OCI-LY1 (cell line): Measurements from ENCODE around the gene RSL1D1.

Source experiments
- H2AFZ ChIP-seq: fragments of 200-600 bp; sonication (generic), shearing (Covaris generic); 2 replicates; pipeline ENCODE4 v1.6.0; 2014; ENCODE audit warnings: antibody characterized with exemption, mild to moderate bottlenecking, low read length
- H3F3A ChIP-seq: fragments of 200-600 bp; sonication (generic), shearing (Covaris generic); 2 replicates; pipeline ENCODE4 v1.6.0; 2014; ENCODE audit warnings: mild to moderate bottlenecking, antibody characterized with exemption, low read length, moderate library complexity; ENCODE audit not compliant: insufficient read depth
- H3K27ac ChIP-seq: fragments of 200-600 bp; sonication (generic); 2 replicates; pipeline ENCODE4 v1.5.1; 2014; ENCODE audit warnings: low read length, mixed run types, mild to moderate bottlenecking, low read depth; ENCODE audit not compliant: poor library complexity, severe bottlenecking
- H3K27me3 ChIP-seq: fragments of 200-600 bp; sonication (generic); 2 replicates; pipeline ENCODE4 v1.6.0; 2014; ENCODE audit warnings: antibody characterized with exemption, mild to moderate bottlenecking, low read length, moderate library complexity; ENCODE audit not compliant: insufficient read depth
- H3K36me3 ChIP-seq: fragments of 200-600 bp; sonication (generic); 2 replicates; pipeline ENCODE4 v1.6.1; 2014; ENCODE audit warnings: mild to moderate bottlenecking, antibody characterized with exemption, low read length, moderate library complexity, mixed read lengths; ENCODE audit not compliant: insufficient read depth
- H3K4me1 ChIP-seq: fragments of 200-600 bp; sonication (generic); 2 replicates; pipeline ENCODE4 v1.5.1; 2014; ENCODE audit warnings: mild to moderate bottlenecking, low read length, moderate library complexity; ENCODE audit not compliant: insufficient read depth, severe bottlenecking
- H3K4me2 ChIP-seq: fragments of 200-600 bp; sonication (generic), shearing (Covaris generic); 2 replicates; pipeline ENCODE4 v1.6.1; 2014; ENCODE audit warnings: low read length
- H3K4me3 ChIP-seq: fragments of 200-600 bp; sonication (generic); 2 replicates; pipeline ENCODE4 v1.5.1; 2014; ENCODE audit warnings: low read length, low read depth, mild to moderate bottlenecking, mixed read lengths; ENCODE audit not compliant: poor library complexity, severe bottlenecking
- H3K79me2 ChIP-seq: fragments of 200-600 bp; shearing (Covaris generic); 2 replicates; pipeline ENCODE4 v1.6.1; 2016; ENCODE audit warnings: mixed run types, low read length, mixed read lengths; ENCODE audit not compliant: insufficient read depth
- H3K9ac ChIP-seq: fragments of 200-600 bp; sonication (generic), shearing (Covaris generic); 2 replicates; pipeline ENCODE4 v1.6.1; 2014; ENCODE audit warnings: mild to moderate bottlenecking, low read length, mixed read lengths
- H3K9me2 ChIP-seq: fragments of 200-600 bp; sonication (generic), shearing (Covaris generic); 2 replicates; pipeline ENCODE4 v1.6.1; 2014; ENCODE audit warnings: low read depth, mild to moderate bottlenecking, low read length, mixed read lengths
- H3K9me3 ChIP-seq: fragments of 200-600 bp; shearing (Covaris generic); 2 replicates; pipeline ENCODE4 v1.6.1; 2014; ENCODE audit warnings: low read length, mixed read lengths
- H4K20me1 ChIP-seq: fragments of 200-600 bp; sonication (generic), shearing (Covaris generic); 2 replicates; pipeline ENCODE4 v1.6.0; 2016; ENCODE audit warnings: mild to moderate bottlenecking, low read length; ENCODE audit not compliant: insufficient read depth
- EZH2 ChIP-seq: fragments of 200-600 bp; sonication (generic), shearing (Covaris generic); IDR thresholded peaks from 2 replicates; pipeline ENCODE4 v1.8.0; 2017; ENCODE audit warnings: borderline replicate concordance, mixed run types, mild to moderate bottlenecking, antibody characterized with exemption, low read length, moderate library complexity, mixed read lengths
- TF ChIP-seq, protein P1 (sequence below): fragments of 200-600 bp; sonication (generic), shearing (Covaris generic); IDR thresholded peaks from 2 replicates; pipeline ENCODE4 v1.5.1; 2017; ENCODE audit warnings: mild to moderate bottlenecking, antibody characterized with exemption, low read length, moderate library complexity, mixed read lengths

Gene RSL1D1

DNA sequence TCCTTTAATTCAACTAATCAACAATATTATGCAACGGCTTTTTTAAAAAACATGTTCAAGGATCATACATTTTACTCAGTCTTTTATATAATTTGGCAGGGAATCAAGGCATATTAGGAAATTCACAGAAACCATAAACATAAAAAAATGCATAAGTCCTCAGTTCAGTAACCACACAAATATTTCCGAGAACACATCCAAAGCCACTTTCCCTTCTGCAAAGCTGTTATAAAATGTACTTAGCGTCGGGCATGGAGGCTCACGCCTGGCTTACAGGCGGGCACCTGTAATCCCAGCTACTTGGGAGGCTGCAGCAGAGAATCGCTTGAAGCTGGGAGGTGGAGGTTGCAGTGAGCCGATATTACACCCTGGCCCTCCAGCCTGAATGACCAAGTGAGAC, 44.6 kb downstream of the RSL1D1 start:
- Histone ChIP-seq H3K27ac (no peak overlapping the region), H3K9me3 (no peaks in the 10 kb centered on the region), H3K4me3 (no peak overlapping the region), H3K9me2 (no peaks in the 10 kb centered on the region), H3K4me2 (no peak overlapping the region), H4K20me1 (no peaks in the 10 kb centered on the region), H3K27me3 (peaks cover 4% of the 10 kb centered on the region; the same call in 1 of the 2 replicates), H2AFZ (no peak overlapping the region), H3K36me3 (no peaks in the 10 kb centered on the region), H3K79me2 (no peaks in the 10 kb centered on the region), H3K4me1 (peaks cover 11% of the 10 kb centered on the region), H3K9ac (no peak overlapping the region), H3F3A (no peaks in the 10 kb centered on the region)
- no peak for TF ChIP-seq EZH2

DNA sequence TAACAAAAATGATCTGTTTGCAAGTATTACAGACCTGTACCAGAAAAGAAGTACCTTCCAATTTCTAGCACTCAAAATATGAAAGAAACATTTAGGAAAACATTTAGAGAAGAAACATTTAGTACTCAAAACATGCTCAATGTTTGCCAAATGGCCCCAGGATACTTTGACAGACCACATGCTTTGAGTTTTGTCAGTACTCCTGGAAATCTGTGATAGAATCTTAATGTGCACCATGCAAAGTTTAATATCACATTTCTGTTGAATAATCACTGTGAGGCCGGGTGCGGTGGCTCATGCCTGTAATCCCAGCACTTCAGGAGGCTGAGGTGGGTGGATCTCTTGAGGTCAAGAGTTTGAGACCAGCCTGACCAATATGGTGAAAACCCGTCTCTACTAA, 45.8 kb downstream of the RSL1D1 start:
- TF ChIP-seq, protein P1, sequence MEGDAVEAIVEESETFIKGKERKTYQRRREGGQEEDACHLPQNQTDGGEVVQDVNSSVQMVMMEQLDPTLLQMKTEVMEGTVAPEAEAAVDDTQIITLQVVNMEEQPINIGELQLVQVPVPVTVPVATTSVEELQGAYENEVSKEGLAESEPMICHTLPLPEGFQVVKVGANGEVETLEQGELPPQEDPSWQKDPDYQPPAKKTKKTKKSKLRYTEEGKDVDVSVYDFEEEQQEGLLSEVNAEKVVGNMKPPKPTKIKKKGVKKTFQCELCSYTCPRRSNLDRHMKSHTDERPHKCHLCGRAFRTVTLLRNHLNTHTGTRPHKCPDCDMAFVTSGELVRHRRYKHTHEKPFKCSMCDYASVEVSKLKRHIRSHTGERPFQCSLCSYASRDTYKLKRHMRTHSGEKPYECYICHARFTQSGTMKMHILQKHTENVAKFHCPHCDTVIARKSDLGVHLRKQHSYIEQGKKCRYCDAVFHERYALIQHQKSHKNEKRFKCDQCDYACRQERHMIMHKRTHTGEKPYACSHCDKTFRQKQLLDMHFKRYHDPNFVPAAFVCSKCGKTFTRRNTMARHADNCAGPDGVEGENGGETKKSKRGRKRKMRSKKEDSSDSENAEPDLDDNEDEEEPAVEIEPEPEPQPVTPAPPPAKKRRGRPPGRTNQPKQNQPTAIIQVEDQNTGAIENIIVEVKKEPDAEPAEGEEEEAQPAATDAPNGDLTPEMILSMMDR: no peak
- TF ChIP-seq EZH2: no peak

DNA sequence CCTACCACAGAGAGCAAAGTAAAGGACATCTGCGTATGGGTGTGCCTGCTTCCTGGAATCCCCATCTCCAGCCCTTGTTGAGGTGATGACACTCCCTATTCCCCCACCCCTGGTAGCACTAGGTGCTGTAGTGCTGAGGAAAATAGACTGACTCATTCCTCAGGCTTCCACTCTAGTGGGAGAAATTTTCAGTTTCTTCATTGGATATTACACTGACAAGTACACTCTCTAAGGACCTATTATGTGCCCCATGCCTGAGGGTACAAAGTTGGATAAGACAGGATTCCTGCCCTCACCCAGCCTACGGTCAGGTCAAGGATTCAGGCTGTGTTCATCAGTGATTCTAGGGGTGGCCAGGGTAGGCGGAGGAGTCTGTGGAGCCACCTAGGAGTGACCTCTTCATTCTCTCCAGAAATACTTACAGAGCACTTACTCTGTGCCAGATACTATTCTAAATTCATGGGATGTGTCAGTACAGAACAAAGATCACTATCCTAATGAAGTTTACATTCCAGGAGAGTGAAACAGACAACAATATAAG, 49.8 kb downstream of the RSL1D1 start:
- H4K20me1 ChIP-seq: no peaks in the 10 kb centered on the region
- H3K27me3 ChIP-seq: peaks cover 4% of the 10 kb centered on the region; the same call in 1 of the 2 replicates
- no peak overlapping the region for H3K27ac ChIP-seq
- H3F3A ChIP-seq: no peaks in the 10 kb centered on the region
- H3K9ac ChIP-seq: no peak overlapping the region
- H3K79me2 ChIP-seq: peaks cover 2% of the 10 kb centered on the region
- H2AFZ ChIP-seq: no peak overlapping the region
- no peaks in the 10 kb centered on the region for H3K9me2 ChIP-seq
- H3K4me2 ChIP-seq: no peak overlapping the region
- no peak overlapping the region for H3K4me3 ChIP-seq
- TF ChIP-seq, protein P1: no peak
- TF ChIP-seq EZH2: no peak
- peaks cover 30% of the 10 kb centered on the region for H3K4me1 ChIP-seq
- peaks cover 2% of the 10 kb centered on the region; the same call in 1 of the 2 replicates for H3K36me3 ChIP-seq
- H3K9me3 ChIP-seq: no peaks in the 10 kb centered on the region

More for the DNA sequence above, 45.8 kb downstream of the RSL1D1 start:
- Histone ChIP-seq H3K9me3 (no peaks in the 10 kb centered on the region), H3K4me2 (no peak overlapping the region), H3K79me2 (no peaks in the 10 kb centered on the region), H2AFZ (no peak overlapping the region), H3K27ac (no peak overlapping the region), H3K9me2 (no peaks in the 10 kb centered on the region), H3F3A (no peaks in the 10 kb centered on the region), H3K4me3 (no peak overlapping the region), H3K36me3 (no peaks in the 10 kb centered on the region), H3K4me1 (peaks cover 8% of the 10 kb centered on the region), H3K9ac (no peak overlapping the region), H4K20me1 (no peaks in the 10 kb centered on the region), H3K27me3 (peaks cover 4% of the 10 kb centered on the region; the same call in 1 of the 2 replicates)

DNA sequence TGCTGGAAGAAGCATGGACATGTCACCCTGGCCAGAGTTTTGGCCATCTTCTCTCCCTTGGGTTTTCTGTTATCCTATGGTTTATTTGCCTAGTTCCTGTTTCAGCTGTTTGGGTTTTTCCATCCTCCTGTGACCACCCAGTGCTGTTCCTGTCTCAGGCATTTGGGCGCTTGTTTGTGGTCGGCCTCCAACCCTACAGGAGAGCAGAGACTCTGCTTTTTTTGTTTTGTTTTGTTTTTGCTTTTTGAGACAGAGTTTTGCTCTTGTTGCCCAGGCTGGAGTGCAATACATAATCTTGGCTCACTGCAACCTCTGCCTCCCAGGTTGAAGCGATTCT, 51.0 kb downstream of the RSL1D1 start:
- no peaks in the 10 kb centered on the region for H3K9me3 ChIP-seq
- TF ChIP-seq EZH2: no peak
- TF ChIP-seq, protein P1: no peak
- H4K20me1 ChIP-seq: no peaks in the 10 kb centered on the region
- peaks cover 40% of the 10 kb centered on the region for H3K4me1 ChIP-seq
- H3K79me2 ChIP-seq: peaks cover 14% of the 10 kb centered on the region
- H2AFZ ChIP-seq: no peak overlapping the region
- peak overlapping the region; percentile 20; the same call in 1 of the 2 replicates for H3K9ac ChIP-seq
- no peak overlapping the region for H3K27ac ChIP-seq
- H3K4me3 ChIP-seq: peak overlapping the region; percentile 30
- peaks cover 3% of the 10 kb centered on the region; the same call in 1 of the 2 replicates for H3K36me3 ChIP-seq
- H3K27me3 ChIP-seq: peaks cover 4% of the 10 kb centered on the region; the same call in 1 of the 2 replicates
- H3K9me2 ChIP-seq: no peaks in the 10 kb centered on the region
- H3F3A ChIP-seq: no peaks in the 10 kb centered on the region
- H3K4me2 ChIP-seq: peak overlapping the region; percentile 54; the same call in 1 of the 2 replicates
